GM18868 (cell line): ENCODE results near the gene TMCC1.
"Not testable (repeated sequence)": the region's sequence is repeated elsewhere in the genome, so short reads cannot be mapped to it uniquely, and the experiment has no call there.

Experiments
- ATAC-seq: cut with Tn5 transposase; IDR thresholded peaks from one replicate; pipeline ENCODE4 v1.9.1; 2021; ENCODE audit warnings: mild to moderate bottlenecking, moderate library complexity; ENCODE audit not compliant: unreplicated experiment

Gene TMCC1

DNA sequence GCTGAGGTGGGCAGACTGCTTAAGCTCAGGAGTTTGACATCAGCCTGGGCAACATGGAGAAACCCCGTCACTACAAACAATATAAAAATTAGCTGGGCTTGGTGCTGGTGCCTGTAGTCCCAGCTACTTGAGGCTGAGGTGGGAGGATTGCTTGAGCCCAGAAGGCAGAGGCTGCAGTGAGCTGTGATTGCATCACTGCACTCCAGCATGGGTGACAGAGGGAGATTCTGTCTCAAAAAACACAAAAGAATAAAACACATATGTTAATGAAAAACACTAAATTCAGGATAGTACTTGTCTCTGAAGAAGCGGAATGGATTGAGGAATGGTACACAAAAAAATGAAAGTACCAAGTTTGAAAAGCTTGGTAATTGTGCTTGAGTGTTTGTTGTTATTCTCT is 159.1 kb downstream of the TMCC1 start:
- no peak for ATAC-seq

- no peak for ATAC-seq
Observed at GRCh38 chr3:129732200-129732876, 161.2 kb downstream of the TMCC1 start.

DNA sequence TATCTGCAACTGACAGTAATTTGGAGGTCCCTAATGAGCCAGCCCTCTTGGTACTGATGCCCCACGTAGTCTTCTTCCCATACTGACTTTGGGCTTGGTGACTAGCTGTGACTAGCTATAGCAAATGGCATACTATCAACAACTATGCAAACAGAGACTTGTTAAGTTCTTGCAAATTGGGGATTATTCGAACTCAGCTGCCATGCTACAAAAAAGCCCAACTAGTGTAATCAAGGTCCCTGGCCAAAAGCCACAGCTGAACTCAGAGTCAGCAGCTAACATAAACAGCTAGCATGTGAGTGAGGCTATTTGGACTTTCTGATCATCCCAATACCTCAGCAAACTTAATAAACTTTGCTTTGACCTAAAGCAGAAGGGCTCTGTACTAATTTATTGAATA is 165.8 kb downstream of the TMCC1 start:
- no peak for ATAC-seq

DNA sequence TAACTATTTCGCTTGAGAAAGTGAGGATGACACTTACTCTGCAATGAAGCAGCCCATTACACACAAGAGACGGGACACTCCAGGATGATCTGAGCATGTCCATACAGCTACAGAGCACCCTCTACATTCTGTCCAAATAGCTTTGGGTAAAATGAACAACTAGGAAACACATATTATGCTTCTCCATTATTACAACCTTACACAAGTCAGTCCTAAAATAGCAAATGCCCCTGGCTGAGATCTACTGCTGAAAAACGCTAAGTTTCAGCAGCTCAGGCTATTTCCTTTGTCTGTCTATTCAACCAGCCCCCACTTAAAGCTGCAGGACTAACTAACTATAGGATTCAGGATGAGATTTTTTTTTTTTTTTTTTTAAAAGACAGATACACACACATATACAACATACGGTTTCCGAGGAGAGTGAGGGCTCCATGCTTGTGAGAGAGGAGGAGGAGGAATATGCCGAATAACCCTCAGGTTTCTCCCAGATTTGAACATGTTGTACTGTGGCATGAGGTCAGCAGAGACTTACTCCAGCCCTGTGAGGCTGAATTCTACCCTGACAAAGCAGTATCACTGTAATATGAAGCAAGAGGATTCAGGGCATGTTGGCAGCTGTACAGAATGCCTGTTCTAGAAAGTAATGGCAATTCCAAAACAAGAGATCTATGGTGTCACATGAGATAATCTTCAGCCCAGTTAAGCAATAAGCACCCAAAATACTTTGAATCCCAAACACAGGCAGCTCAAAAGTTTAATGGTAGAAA is 169.8 kb downstream of the TMCC1 start:
- ATAC-seq = no peak

GRCh38 chr3:129722527-129722926 is 171.0 kb downstream of the TMCC1 start:
- ATAC-seq = no peak

DNA sequence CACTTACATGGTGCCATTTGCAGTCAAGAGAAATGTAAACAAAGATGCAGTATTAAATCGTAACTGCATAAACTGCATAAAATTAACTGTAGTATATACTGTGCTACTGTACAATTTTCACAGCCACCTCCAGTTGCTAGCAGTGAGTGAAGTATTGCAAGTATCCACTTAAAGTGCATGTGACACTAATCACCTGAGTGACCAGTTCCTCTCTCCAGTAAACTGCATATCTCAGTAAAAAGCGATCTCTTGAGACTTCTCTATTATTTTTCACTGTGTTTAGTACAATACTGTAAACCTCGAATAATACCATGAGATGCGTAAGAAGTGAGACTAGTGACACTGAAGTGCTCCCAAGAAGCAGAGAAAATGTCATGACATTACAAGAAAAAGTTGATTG is 175.3 kb downstream of the TMCC1 start:
- ATAC-seq = no peak

DNA sequence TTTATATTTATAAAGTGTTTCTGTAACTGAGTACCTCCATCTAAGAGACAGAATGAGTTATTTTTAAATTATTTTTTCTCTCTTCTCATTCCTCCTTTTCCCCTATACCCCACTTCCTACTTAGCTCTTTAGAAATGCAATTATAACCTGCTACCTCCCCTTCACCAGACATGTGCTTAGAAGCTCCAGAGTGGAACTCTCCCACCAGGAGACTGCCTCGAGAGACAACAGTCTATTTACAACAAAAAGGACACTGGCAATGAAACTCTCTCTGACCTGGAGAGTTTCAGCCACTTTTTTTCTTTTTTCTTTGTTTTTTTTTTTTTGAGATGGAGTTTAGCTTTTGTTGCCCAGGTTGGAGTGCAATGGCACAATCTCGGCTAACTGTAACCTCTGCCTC is 177.7 kb downstream of the TMCC1 start:
- ATAC-seq = no peak

DNA sequence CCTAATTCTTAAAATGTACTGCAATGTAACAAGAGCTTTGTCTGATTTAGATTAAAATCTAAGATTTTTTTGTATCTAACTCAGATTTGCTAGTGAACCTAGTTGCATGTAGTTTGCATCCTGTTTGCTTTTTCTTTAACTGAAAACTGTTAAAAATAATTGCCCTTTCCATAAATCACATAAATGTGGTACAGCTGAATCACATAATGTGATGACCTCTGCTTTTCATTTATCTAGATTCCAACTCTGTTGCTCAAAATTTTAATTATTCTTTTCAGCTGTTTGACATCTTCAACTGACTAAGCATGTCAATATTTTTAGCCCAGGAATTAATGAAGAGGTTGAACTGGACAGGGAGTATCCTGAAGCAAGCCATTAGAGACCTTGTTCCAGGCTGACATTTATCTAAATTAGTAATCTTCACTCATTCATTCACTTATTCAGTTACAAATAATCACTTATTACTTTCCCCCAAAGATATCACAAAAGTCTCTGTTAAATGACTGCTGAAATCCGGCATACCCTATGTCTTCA is 185.1 kb downstream of the TMCC1 start:
- no peak for ATAC-seq

GRCh38 chr3:129705274-129705673 is 188.2 kb downstream of the TMCC1 start:
- ATAC-seq = no peak

- ATAC-seq = no peak
Observed at GRCh38 chr3:129703913-129704312, 189.6 kb downstream of the TMCC1 start.

GRCh38 chr3:129702934-129703712 is 190.4 kb downstream of the TMCC1 start:
- no peak for ATAC-seq

DNA sequence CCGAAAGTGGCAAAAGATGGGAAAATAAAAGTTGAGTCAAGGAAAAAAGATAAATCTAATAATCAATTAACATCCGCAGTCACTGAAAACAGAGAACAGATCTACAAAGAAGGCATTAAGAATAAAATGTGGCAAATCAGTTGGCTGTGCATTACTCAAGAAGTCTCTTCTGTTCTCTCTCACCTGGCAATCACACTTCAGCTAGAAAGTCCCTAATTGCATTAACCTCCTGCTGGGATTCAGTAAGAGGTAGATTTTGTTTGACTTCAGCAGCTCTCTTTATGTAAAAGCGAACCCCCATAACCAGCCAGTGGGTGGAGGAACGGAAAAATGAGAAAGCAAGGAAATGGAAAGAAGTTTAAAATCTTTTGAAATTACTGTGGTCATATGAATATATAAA is 192.3 kb downstream of the TMCC1 start:
- no peak for ATAC-seq

GRCh38 chr3:129699612-129700011 is 193.9 kb downstream of the TMCC1 start:
- no peak for ATAC-seq

- no peak for ATAC-seq
Observed at GRCh38 chr3:129699199-129699598, 194.3 kb downstream of the TMCC1 start.

DNA sequence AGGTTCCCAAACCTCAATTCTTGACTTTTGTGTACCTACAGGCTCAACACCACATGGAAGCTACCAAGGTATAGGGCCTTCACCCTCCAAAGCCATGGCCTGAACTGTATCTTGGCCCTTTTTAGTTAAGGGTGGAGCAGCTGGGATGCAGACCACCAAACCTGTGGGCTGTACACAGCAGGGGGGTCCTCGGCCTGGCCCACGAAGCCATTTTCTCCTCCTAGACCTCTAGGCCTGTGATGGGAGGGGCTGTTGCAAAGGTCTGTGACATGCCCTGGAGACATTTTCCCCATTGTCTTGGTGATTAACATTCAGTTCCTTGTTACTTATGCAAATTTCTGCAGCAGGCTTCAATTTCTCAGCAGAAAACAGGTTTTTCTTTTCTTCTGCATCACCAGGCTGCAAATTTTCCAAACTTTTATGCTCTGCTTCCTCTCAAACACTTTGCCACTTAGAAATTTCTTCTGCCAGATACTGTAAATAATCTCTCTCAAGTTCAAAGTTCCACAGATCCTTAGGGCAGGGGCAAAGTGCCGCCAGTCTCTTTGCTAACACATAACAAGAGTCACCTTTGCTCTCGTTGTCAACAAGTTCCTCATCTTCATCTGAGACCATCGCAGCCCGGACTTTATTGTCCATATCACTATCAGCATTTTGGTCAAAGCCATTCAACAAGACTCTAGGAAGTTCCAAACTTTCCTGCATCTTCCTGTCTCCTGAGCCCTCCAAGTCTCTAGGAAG is 196.1 kb downstream of the TMCC1 start:
- no peak for ATAC-seq

DNA sequence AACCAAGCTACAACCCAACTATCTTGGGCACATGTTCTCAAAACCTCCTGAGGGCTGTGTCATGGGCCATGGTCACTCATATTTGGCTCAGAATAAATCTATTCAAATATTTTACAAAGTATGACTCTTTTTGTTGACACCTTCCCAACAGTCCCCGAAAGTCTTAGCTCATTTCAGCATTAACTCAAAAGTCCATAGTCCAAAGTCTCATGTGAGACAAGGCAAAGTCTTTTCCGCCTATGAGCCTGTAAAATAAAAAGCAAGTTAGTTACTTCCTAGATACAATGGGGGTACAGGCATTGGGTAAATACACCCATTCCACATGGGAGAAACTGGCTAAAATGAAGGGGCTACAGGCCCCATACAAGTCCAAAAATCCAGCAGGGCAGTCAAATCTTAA is 197.1 kb downstream of the TMCC1 start:
- not testable (repeated sequence) for ATAC-seq

DNA sequence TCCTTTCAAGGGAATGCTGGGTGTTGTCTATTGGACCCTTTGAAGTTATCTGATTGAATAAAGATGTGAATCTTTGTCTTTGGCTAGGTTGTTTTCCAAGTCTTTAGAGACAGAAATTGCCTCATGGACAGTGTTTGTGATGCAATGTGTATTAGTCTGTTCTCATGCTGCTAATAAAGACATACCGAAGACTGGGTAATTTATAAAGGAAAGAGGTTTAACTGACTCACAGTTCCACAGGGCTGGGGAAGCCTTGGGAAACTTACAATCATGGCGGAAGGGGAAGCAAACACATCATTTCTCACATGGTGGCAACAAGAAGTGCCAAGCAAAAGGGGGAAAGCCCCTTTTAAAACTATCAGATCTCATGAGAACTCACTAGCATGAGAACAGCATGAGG is 198.3 kb downstream of the TMCC1 start:
- ATAC-seq = no peak

DNA sequence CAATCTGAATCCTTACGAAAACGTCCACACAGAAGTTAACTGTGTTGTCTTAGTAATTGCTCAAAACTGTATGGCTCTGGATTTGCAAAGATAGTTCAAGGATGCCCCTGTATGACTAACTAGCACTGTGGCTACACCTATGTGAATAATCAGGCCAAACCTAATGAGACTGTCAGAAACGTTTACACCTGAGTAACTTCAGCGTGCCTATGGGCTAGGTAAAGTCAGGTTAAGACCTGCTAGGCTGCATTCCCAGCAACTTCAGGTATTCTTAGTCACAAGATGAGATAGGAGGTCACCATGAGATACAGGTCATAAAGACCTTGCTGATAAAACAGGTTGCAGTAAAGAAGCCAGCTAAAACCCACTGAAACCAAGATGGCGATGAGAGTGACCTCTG is 199.3 kb downstream of the TMCC1 start:
- ATAC-seq = no peak

- no peak for ATAC-seq
Observed at GRCh38 chr3:129692743-129693142, 200.8 kb downstream of the TMCC1 start.

DNA sequence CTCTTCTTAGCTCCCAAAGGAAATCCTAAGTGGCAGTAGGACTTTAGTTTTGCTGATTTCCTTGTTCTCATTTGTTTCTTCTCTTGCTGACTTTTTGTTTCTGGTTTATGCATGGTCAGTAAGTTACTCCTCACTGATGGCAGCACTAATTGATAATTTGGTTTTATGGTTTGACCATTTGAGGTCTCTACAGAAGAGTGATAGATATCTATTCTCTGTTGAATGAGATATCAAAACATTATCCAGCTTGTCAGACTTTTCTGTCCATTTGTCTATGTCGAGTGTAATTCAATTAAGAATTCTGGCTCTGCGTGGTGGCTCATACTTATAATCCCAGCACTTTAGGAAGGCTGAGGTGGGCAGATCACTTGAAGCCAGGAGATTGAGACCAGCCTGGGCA is 202.5 kb downstream of the TMCC1 start:
- no peak for ATAC-seq

- ATAC-seq = peak; percentile 92
Observed at GRCh38 chr3:129690406-129690805, 203.1 kb downstream of the TMCC1 start.
